Choroid plexus epithelial cell (primary cell): ENCODE data around the gene EIF4H.

Experiments
- DNase-seq: peaks from one replicate; pipeline ENCODE4 v3.0.0-alpha.2; 2010; ENCODE audit warnings: low read depth
- H3K4me3 ChIP-seq: 2 replicates; pipeline ENCODE4 v1.5.1; 2011; ENCODE audit warnings: low read depth, mild to moderate bottlenecking, control low read depth, low read length, moderate library complexity
- TF ChIP-seq, protein P1 (sequence below): conservative IDR thresholded peaks from 2 replicates; pipeline ENCODE4 v1.5.1; 2011; ENCODE audit warnings: low read depth, mild to moderate bottlenecking, control low read depth, inconsistent platforms, low read length, moderate library complexity

The EIF4H gene

GRCh38 chr7:74173866-74174605, at the start of gene EIF4H:
Gene EIF4H, plus strand, starts transcription at chr7:74174356. Its CDS starts 28 bp downstream, at chr7:74174384.
- DNase-seq = peak; percentile 96
- peak within 1 kb of the TSS; percentile 93 for H3K4me3 ChIP-seq
- TF ChIP-seq, protein P1, sequence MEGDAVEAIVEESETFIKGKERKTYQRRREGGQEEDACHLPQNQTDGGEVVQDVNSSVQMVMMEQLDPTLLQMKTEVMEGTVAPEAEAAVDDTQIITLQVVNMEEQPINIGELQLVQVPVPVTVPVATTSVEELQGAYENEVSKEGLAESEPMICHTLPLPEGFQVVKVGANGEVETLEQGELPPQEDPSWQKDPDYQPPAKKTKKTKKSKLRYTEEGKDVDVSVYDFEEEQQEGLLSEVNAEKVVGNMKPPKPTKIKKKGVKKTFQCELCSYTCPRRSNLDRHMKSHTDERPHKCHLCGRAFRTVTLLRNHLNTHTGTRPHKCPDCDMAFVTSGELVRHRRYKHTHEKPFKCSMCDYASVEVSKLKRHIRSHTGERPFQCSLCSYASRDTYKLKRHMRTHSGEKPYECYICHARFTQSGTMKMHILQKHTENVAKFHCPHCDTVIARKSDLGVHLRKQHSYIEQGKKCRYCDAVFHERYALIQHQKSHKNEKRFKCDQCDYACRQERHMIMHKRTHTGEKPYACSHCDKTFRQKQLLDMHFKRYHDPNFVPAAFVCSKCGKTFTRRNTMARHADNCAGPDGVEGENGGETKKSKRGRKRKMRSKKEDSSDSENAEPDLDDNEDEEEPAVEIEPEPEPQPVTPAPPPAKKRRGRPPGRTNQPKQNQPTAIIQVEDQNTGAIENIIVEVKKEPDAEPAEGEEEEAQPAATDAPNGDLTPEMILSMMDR = no peak

- TF ChIP-seq, protein P1 = no peak
- DNase-seq = no peak
- no peak overlapping the region for H3K4me3 ChIP-seq
These were observed 47.8 kb upstream of the EIF4H start for GRCh38 chr7:74126220-74126880.

GRCh38 chr7:74129887-74130286, 44.3 kb upstream of the EIF4H start:
- TF ChIP-seq, protein P1 = no peak
- H3K4me3 ChIP-seq = no peak overlapping the region
- no peak for DNase-seq

- TF ChIP-seq, protein P1 = no peak
- no peak overlapping the region for H3K4me3 ChIP-seq
- DNase-seq = no peak
These were observed 43.6 kb upstream of the EIF4H start for GRCh38 chr7:74130518-74130917.

- DNase-seq = no peak
- TF ChIP-seq, protein P1 = no peak
- no peak overlapping the region for H3K4me3 ChIP-seq
These were observed 40.0 kb upstream of the EIF4H start for GRCh38 chr7:74134117-74134620.

GRCh38 chr7:74138334-74138867, 35.8 kb upstream of the EIF4H start:
- TF ChIP-seq, protein P1 = no peak
- no peak overlapping the region for H3K4me3 ChIP-seq
- DNase-seq = no peak
